Panc1 (cell line): ENCODE data around the gene TLR1.

Source experiments
- CTCF ChIP-seq: fragments of 450-650 bp; IDR thresholded peaks from 2 replicates; pipeline ENCODE4 v1.5.1; 2017; ENCODE audit warnings: mild to moderate bottlenecking
- POLR2AphosphoS5 ChIP-seq: IDR thresholded peaks from 2 replicates; pipeline ENCODE4 v1.6.1; 2012; ENCODE audit warnings: mild to moderate bottlenecking, low read depth, low read length, moderate library complexity
- REST ChIP-seq, 2 experiments: IDR thresholded peaks; 2 replicates each; pipeline ENCODE4 v1.6.1; 2011 to 2012; ENCODE audit warnings: low read depth in 2 of 2, control low read depth in 1 of 2, low read length in 1 of 2, mild to moderate bottlenecking in 1 of 2, moderate library complexity in 1 of 2; ENCODE audit not compliant: insufficient read depth in 1 of 2

- TF ChIP-seq CTCF (no peak), REST (IDR thresholded peaks at IDR 0.05; ENCODE audit: insufficient read depth in 1 of 2, low read depth in 2 of 2, low read length in 1 of 2) (no peak), POLR2AphosphoS5 (no peak)
These were observed 10.5 kb downstream of the TLR1 start for GRCh38 chr4:38794051-38794450.
